Ovary (tissue), 9 donors: Measurements from ENCODE around the gene IRF2BP1. TPM values are rescaled to one million over a fixed set of nuclear protein-coding genes. Genes with fewer than 3 reads are reported as not detected.

Experiments used
- DNase-seq, 5 donors: peaks; one replicate each; pipeline ENCODE4 v3.0.0-alpha.2; 2019 to 2020
- H3K27ac ChIP-seq, 2 donors: fragments of 200-600 bp; one replicate each; pipeline versions ENCODE4 v1.5.1 to v1.8.0; 2019 to 2022
- H3K27me3 ChIP-seq: fragments of 200-600 bp; one replicate; pipeline ENCODE4 v1.8.0; 2022
- H3K36me3 ChIP-seq: fragments of 200-600 bp; sonication (generic); one replicate; pipeline ENCODE4 v1.5.1; 2019
- H3K4me1 ChIP-seq: one replicate; pipeline ENCODE4 v1.8.1; 2013; ENCODE audit warnings: mild to moderate bottlenecking, moderate library complexity; ENCODE audit not compliant: insufficient read depth
- H3K4me3 ChIP-seq: fragments of 200-600 bp; sonication (generic); one replicate; pipeline ENCODE4 v1.5.1; 2017
- H3K9me3 ChIP-seq, 2 donors: fragments of 200-600 bp in 1 of 2; sonication (generic) in 1 of 2; one replicate each; pipeline versions ENCODE4 v1.5.1 to v1.8.1; 2013 to 2019; ENCODE audit warnings: mild to moderate bottlenecking in 1 of 2, moderate library complexity in 1 of 2
- EP300 ChIP-seq: sonication (generic); formaldehyde crosslinking; IDR thresholded peaks from one replicate; pipeline ENCODE4 v1.6.1; 2017; ENCODE audit warnings: antibody characterized with exemption
- POLR2A ChIP-seq: fragments of 450-650 bp; IDR thresholded peaks from one replicate; pipeline ENCODE4 v1.6.1; 2017; ENCODE audit warnings: antibody characterized with exemption, mild to moderate bottlenecking, moderate library complexity
- WGBS, 3 donors: extraction: QIAGEN DNeasy Blood & Tissue Kit in 1 of 3; methylation state at CpG; one replicate each; pipeline versions ENCODE4 v1.1.5 to v1.1.7; 2013 to 2017; 5-methylcytosine and 5-hydroxymethylcytosine counted together
- intact Hi-C, 4 donors: fragments of 100-400 bp; cut with DNase I; formaldehyde crosslinking; loops; one replicate each; pipeline versions ENCODE4 v1.11.0 to v1.15.1; 2022 to 2023
- polyA plus RNA-seq, 2 donors: library from polyadenylated mRNA; stranded (reverse); fragments of 200-250 nt in 1 of 2; fragments of 350-450 nt in 1 of 2; fragmentation: Illumina TruSeq in 1 of 2; extraction: RNeasy Lipid Tissue Mini Kit (QIAGEN cat#74804) in 1 of 2; gene quantifications; one replicate each; pipeline ENCODE4 v1.2.3, GENCODE V29; 2013 to 2014
- total RNA-seq, 7 donors: library from RNA; depleted of rRNA in 2 of 7; stranded (reverse); fragments of >200 nt in 2 of 7; fragmentation: NEBNext Ultra II Directional in 3 of 7; extraction: Animal tissue kit (Norgen Biotek cat#: 25700) in 3 of 7; gene quantifications; one replicate each; pipeline versions ENCODE4 v1.1.0 to v1.2.4, GENCODE V29; 2016 to 2023
- TF ChIP-seq, protein P1 (sequence below), 3 donors: fragments of 450-650 bp in 2 of 3; fragments of 200-600 bp in 1 of 3; IDR thresholded peaks; one replicate each; pipeline versions ENCODE4 v1.5.1 to v1.8.0; 2016 to 2022; ENCODE audit warnings: antibody characterized with exemption in 3 of 3, mild to moderate bottlenecking in 1 of 3
- donor health status: DM: no; HTN: no; CAD: no; lungs with moderate emphysema.
- donor health status: DM: no; HTN: no; CAD: no.
- donor health status: Bipolar disorder and iron deficiency.
- donor health status: DM: yes; HTN: yes; CAD: no.
- donor health status: DM: no; HTN: no; CAD: no.
- donor health status: DM: yes; HTN: yes; CAD: no.

IRF2BP1 gene
- total and polyA plus RNA-seq, 9 donors, result 2.7 to 59.4 (median 37.3) TPM

DNA sequence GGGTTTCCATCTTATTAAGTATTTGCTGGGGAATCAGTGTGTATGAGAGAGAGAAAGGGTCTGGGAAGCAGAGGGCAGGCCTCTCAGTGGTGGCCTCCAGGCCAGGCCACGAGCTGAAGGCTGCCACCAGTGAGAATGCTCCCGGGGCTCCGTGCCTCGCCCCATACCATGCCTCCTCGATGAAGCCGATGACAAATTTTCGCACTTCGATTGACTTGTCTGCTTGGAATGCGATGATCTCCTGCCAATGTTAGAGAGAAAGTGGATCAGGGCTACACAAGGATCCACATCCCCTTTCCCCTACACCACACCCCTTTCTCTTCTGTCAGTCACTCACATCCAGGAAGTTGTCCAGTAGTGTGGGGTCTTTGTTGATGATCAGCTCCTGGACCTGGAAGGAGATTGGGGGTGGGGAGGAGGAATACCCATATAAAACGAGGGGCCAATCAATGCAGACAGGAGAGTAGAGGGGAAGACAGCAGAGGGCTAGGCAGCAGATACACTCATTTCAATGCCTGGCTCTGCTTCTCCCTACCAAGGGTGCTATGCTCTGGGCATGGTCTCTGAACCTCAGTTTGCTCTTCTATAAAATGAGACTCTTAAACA lies 33.7 kb downstream of the IRF2BP1 start:
- Histone ChIP-seq H3K4me1 (no peaks in the 10 kb centered on the region), H3K27ac (no peak overlapping the region), H3K36me3 (no peaks in the 10 kb centered on the region), H3K4me3 (no peak overlapping the region), H3K27me3 (no peaks in the 10 kb centered on the region), H3K9me3 (no peaks in the 10 kb centered on the region)
- DNase-seq, result no peak
- WGBS, 3 donors, result 87 to 91% (median 90%) methylated on average over 10 of the region's 10 CpGs
- intact Hi-C loops, result loop anchor here in 1 of 4 donors (10.0 kb wide), 1 partner anchor 1123 kb away; no protein-coding TSS in a partner anchor
- TF ChIP-seq EP300, result no peak

DNA sequence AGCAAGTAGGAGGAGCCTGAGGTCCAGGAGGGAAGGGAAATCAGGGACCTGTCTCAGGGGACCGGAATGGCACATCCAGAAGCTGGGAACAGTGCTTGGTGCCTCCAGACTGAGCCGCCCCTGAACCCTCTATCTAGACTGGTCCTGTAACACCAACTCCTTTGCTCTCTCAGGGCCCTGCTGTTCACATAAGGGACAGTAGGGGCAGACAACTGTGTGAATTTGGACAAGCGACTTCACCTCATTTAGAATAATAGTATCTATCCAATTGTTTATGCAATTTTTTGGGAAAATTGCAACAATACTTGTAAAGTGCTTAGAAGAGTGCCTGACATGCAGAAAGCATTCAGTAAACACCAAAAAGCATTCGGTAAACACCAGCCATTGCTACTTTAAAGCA lies 37.0 kb downstream of the IRF2BP1 start:
- 87 to 94% (median 88%) methylated on average over 4 of the region's 4 CpGs for WGBS, 3 donors
- no peaks in the 10 kb centered on the region for H3K9me3 ChIP-seq
- no peaks in the 10 kb centered on the region for H3K36me3 ChIP-seq
- H3K4me3 ChIP-seq, result no peak overlapping the region
- no peak for DNase-seq
- intact Hi-C loops, result no loop called here
- no peaks in the 10 kb centered on the region for H3K4me1 ChIP-seq
- TF ChIP-seq, protein P1, sequence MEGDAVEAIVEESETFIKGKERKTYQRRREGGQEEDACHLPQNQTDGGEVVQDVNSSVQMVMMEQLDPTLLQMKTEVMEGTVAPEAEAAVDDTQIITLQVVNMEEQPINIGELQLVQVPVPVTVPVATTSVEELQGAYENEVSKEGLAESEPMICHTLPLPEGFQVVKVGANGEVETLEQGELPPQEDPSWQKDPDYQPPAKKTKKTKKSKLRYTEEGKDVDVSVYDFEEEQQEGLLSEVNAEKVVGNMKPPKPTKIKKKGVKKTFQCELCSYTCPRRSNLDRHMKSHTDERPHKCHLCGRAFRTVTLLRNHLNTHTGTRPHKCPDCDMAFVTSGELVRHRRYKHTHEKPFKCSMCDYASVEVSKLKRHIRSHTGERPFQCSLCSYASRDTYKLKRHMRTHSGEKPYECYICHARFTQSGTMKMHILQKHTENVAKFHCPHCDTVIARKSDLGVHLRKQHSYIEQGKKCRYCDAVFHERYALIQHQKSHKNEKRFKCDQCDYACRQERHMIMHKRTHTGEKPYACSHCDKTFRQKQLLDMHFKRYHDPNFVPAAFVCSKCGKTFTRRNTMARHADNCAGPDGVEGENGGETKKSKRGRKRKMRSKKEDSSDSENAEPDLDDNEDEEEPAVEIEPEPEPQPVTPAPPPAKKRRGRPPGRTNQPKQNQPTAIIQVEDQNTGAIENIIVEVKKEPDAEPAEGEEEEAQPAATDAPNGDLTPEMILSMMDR (IDR thresholded peaks at IDR 0.05), result no peak
- no peak for TF ChIP-seq EP300
- TF ChIP-seq POLR2A, result no peak
- H3K27ac ChIP-seq, result no peak overlapping the region
- no peaks in the 10 kb centered on the region for H3K27me3 ChIP-seq

DNA sequence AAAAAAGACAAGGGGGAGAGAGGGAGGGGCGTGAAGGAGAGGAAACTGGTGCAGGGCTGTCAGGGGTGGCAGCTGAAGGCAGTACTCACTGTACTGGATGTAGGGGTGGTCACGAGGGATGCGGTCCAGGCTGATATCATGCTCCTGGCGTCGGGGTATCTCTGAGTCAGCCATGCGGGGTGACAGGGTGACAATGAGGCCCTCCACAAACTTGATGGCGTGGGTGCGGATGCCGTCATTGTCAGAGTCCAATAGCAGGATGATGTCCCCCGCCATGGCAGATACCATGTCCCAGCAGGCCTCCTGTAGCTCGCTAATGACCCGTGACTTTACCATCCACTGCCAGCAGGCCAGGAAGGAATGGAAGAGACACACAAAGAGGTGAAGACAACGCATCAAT lies 38.3 kb downstream of the IRF2BP1 start:
- no peaks in the 10 kb centered on the region for H3K36me3 ChIP-seq
- no peaks in the 10 kb centered on the region for H3K27me3 ChIP-seq
- H3K4me3 ChIP-seq, result no peak overlapping the region
- 92 to 94% (median 92%) methylated on average over 13 of the region's 13 CpGs for WGBS, 3 donors
- no peak for TF ChIP-seq EP300
- TF ChIP-seq POLR2A, result no peak
- TF ChIP-seq, protein P1 (IDR thresholded peaks at IDR 0.05), result no peak
- no peak overlapping the region for H3K27ac ChIP-seq
- H3K9me3 ChIP-seq, result no peaks in the 10 kb centered on the region
- DNase-seq, result no peak
- no peaks in the 10 kb centered on the region for H3K4me1 ChIP-seq
- intact Hi-C loops, result no loop called here

DNA sequence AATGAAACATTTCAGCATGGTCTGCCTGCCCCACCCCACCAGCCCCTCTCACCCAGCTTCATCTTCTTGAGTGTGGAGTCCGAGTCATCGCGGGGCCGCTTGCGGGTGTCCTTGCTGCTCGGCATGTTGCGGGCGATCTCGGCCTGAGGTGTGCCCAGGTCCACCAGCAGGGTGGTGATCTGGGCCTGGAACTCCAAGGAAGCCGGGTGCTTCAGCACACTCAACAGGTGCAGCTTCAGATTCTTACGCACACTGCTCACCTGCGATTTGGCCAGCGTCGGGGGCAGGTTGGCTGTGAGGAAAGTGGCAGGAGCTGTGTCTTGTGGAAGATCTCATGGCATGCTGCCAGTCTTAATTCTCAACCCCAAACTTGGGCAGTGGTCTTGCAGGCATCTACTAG lies 43.7 kb downstream of the IRF2BP1 start:
- WGBS, 3 donors, result 93 to 97% (median 95%) methylated on average over 14 of the region's 14 CpGs
- H3K4me3 ChIP-seq, result no peak overlapping the region
- no peaks in the 10 kb centered on the region for H3K27me3 ChIP-seq
- no peaks in the 10 kb centered on the region for H3K36me3 ChIP-seq
- no peaks in the 10 kb centered on the region for H3K9me3 ChIP-seq
- no peaks in the 10 kb centered on the region for H3K4me1 ChIP-seq
- no peak overlapping the region for H3K27ac ChIP-seq
- DNase-seq, result no peak
- intact Hi-C loops, result no loop called here
- TF ChIP-seq, protein P1 (IDR thresholded peaks at IDR 0.05), result no peak
- no peak for TF ChIP-seq EP300
- TF ChIP-seq POLR2A, result no peak

DNA sequence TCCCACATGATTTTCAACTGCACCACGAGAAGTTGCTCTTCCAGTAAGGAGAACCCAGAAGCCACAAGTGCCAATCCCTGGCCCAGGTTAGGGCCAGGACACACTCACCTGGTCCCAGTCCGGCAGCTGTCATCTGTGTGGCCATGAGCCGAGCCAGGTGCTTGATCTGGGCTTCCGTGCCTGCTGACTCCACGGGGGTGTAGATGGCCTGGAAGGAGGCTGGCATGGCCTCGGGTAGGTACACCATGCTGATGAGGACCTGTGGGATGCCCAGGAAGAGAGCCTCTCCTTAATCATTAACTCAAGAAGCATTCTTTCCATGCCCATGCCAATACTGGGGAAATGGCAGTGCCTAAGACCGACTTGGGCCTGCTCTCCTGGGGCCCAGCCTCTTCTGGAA lies 51.0 kb downstream of the IRF2BP1 start:
- Histone ChIP-seq H3K27me3 (no peaks in the 10 kb centered on the region), H3K36me3 (no peaks in the 10 kb centered on the region), H3K9me3 (no peaks in the 10 kb centered on the region), H3K4me1 (no peaks in the 10 kb centered on the region), H3K4me3 (no peak overlapping the region), H3K27ac (no peak overlapping the region)
- DNase-seq, result no peak
- 85 to 91% (median 87%) methylated on average over 7 of the region's 7 CpGs for WGBS, 3 donors
- TF ChIP-seq EP300 (no peak), POLR2A (no peak)
- TF ChIP-seq, protein P1 (IDR thresholded peaks at IDR 0.05), result no peak
- intact Hi-C loops, result no loop called here
